ENCODE data around the gene SPANXD. TPM values are rescaled to one million over a fixed set of nuclear protein-coding genes. Genes with fewer than 3 reads are reported as not detected.
A peak's percentile ranks its signal among the peaks of the same experiment; 100 is the strongest.

Gene SPANXD
- total RNA-seq, 1 experiment from 2014 or later, result 1.3 TPM

DNA sequence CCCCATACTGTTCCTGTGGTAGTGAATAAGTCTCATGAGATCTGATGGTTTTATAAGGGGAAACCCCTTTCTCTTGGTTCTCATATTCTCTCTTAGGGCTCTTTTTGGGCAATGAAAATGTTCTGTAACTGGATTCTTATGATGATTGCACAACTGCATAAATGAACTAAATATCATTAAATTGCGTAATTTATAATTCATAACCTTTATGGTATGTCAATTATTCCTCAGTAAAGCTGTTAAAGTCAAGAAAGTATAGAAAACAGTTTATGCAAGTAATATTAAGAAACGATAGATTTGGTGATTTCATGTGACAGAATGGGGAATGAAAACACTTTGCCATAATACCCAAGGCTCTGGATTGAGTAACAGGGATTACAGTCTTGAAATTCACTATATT, 33.5 kb upstream of the SPANXD start:
- TF ChIP-seq, protein P1, sequence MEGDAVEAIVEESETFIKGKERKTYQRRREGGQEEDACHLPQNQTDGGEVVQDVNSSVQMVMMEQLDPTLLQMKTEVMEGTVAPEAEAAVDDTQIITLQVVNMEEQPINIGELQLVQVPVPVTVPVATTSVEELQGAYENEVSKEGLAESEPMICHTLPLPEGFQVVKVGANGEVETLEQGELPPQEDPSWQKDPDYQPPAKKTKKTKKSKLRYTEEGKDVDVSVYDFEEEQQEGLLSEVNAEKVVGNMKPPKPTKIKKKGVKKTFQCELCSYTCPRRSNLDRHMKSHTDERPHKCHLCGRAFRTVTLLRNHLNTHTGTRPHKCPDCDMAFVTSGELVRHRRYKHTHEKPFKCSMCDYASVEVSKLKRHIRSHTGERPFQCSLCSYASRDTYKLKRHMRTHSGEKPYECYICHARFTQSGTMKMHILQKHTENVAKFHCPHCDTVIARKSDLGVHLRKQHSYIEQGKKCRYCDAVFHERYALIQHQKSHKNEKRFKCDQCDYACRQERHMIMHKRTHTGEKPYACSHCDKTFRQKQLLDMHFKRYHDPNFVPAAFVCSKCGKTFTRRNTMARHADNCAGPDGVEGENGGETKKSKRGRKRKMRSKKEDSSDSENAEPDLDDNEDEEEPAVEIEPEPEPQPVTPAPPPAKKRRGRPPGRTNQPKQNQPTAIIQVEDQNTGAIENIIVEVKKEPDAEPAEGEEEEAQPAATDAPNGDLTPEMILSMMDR (conservative IDR thresholded peaks at IDR 0.05), result no peak
- TF ChIP-seq EZH2 (IDR thresholded peaks at IDR 0.05; ENCODE audit: low read depth), result no peak
- Histone ChIP-seq H4K20me1 (ENCODE audit: insufficient read depth) (no peaks in the 10 kb centered on the region), H3K79me2 (ENCODE audit: low read depth) (no peaks in the 10 kb centered on the region), H3K9me3 (ENCODE audit: insufficient read depth, low read depth) (no peaks in the 10 kb centered on the region; the same call in 1 of the 2 replicates), H3K27ac (no peak overlapping the region), H3K36me3 (ENCODE audit: low read depth) (no peaks in the 10 kb centered on the region), H2AFZ (0 out of 2 replicates have a peak overlapping the region, but pooled peaks have one; percentile 31), H3K4me2 (no peak overlapping the region), H3K27me3 (ENCODE audit: insufficient read depth, low read depth) (peaks cover 17% of the 10 kb centered on the region), H3K9me2 (ENCODE audit: insufficient read depth) (no peaks in the 10 kb centered on the region), H3K4me1 (replicated peaks; ENCODE audit: insufficient read depth) (no peaks in the 10 kb centered on the region), H3K4me3 (no peak overlapping the region), H3F3A (ENCODE audit: insufficient read depth, low read depth) (no peaks in the 10 kb centered on the region)
- no peak for DNase-seq
- no TSS peak for BruUV-seq (replicated peaks)
- ChIA-PET POLR2A (ENCODE audit: unreplicated experiment) (no interaction called here), CTCF (no interaction called here)
- intact Hi-C loops (cut with micrococcal nuclease; ENCODE audit: unreplicated experiment), result no loop called here

DNA sequence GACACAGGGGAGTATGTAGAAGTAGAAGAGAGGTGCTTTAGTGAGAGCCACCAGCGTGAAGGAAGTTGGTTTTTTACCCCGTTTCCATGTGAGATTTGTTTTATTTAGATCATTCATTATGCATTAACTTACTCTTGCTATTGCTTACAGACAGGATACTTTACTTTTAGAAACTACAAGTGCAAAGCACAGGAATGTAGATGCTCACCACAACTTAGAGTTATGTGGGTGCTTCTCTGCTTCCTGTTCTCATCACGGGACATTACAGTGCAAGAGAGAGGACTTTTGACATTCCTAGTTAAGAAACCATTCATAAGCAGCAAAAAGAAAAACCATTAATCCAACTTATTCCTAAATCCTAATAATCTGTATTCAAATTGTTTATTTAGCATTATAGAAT, 25.6 kb upstream of the SPANXD start:
- H3F3A ChIP-seq (ENCODE audit: insufficient read depth, low read depth), result no peaks in the 10 kb centered on the region
- ChIA-PET POLR2A (ENCODE audit: unreplicated experiment) (no interaction called here), CTCF (no interaction called here)
- no TSS peak for BruUV-seq (replicated peaks)
- H3K4me1 ChIP-seq (replicated peaks; ENCODE audit: insufficient read depth), result no peaks in the 10 kb centered on the region
- TF ChIP-seq EZH2 (IDR thresholded peaks at IDR 0.05; ENCODE audit: low read depth), result no peak
- TF ChIP-seq, protein P1 (conservative IDR thresholded peaks at IDR 0.05), result no peak
- H3K9me2 ChIP-seq (ENCODE audit: insufficient read depth), result no peaks in the 10 kb centered on the region
- no peaks in the 10 kb centered on the region for H4K20me1 ChIP-seq (ENCODE audit: insufficient read depth)
- H3K4me2 ChIP-seq, result no peak overlapping the region
- H3K27ac ChIP-seq, result no peak overlapping the region
- H3K27me3 ChIP-seq (ENCODE audit: insufficient read depth, low read depth), result peaks cover 19% of the 10 kb centered on the region
- H2AFZ ChIP-seq, result no peak overlapping the region
- no peak overlapping the region for H3K4me3 ChIP-seq
- no peak for DNase-seq
- no peaks in the 10 kb centered on the region for H3K79me2 ChIP-seq (ENCODE audit: low read depth)
- H3K36me3 ChIP-seq (ENCODE audit: low read depth), result no peaks in the 10 kb centered on the region
- no peaks in the 10 kb centered on the region for H3K9me3 ChIP-seq (ENCODE audit: insufficient read depth, low read depth)
- intact Hi-C loops (cut with micrococcal nuclease; ENCODE audit: unreplicated experiment), result no loop called here

DNA sequence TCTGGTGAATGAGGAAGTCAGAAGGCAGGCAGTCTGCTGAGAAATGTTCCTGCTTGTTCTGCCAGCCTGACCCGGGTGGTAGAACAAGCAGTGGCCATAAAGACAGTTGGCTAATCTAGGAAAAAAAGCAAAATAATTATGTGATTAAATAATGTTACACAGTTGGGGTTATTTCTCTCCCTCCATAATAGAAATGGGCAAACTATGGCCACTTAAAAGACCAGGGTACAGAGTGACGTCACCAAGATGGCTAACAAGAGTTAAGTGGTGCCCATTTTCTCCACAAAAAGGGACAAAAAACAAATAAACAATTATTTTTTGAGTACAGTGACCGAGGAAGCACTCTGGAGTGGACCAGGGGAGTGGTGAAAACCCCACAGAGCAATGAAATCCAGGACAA, 16.1 kb upstream of the SPANXD start:
- BruUV-seq (replicated peaks), result no TSS peak
- H3K9me3 ChIP-seq (ENCODE audit: insufficient read depth, low read depth), result no peaks in the 10 kb centered on the region
- H2AFZ ChIP-seq, result peak overlapping the region; percentile 21; the same call in 1 of the 2 replicates
- no peaks in the 10 kb centered on the region for H3K36me3 ChIP-seq (ENCODE audit: low read depth)
- DNase-seq, result no peak
- no peaks in the 10 kb centered on the region for H3K4me1 ChIP-seq (replicated peaks; ENCODE audit: insufficient read depth)
- no peak overlapping the region for H3K4me2 ChIP-seq
- H3K27me3 ChIP-seq (ENCODE audit: insufficient read depth, low read depth), result no peaks in the 10 kb centered on the region
- intact Hi-C loops (cut with micrococcal nuclease; ENCODE audit: unreplicated experiment), result no loop called here
- no peak overlapping the region for H3K27ac ChIP-seq
- ChIA-PET CTCF (no interaction called here), POLR2A (ENCODE audit: unreplicated experiment) (no interaction called here)
- no peaks in the 10 kb centered on the region for H4K20me1 ChIP-seq (ENCODE audit: insufficient read depth)
- TF ChIP-seq EZH2 (IDR thresholded peaks at IDR 0.05; ENCODE audit: low read depth), result no peak
- TF ChIP-seq, protein P1 (conservative IDR thresholded peaks at IDR 0.05), result no peak
- H3F3A ChIP-seq (ENCODE audit: insufficient read depth, low read depth), result no peaks in the 10 kb centered on the region
- no peak overlapping the region for H3K4me3 ChIP-seq
- no peaks in the 10 kb centered on the region for H3K79me2 ChIP-seq (ENCODE audit: low read depth)
- no peaks in the 10 kb centered on the region for H3K9me2 ChIP-seq (ENCODE audit: insufficient read depth)

Data from PC-9 (cell line).